Purkinje cell (primary cell): ENCODE results near the gene GPR173. TPM values are rescaled to one million over a fixed set of nuclear protein-coding genes. Genes with fewer than 3 reads are reported as not detected.

ENCODE experiments used
- polyA plus RNA-seq: library from polyadenylated mRNA; unstranded; fragments of >200 nt; fragmentation: Nextera tagmentation; gene quantifications from 2 replicates; pipeline ENCODE4 v1.2.1, GENCODE V29; 2014

GPR173 gene, protein sequence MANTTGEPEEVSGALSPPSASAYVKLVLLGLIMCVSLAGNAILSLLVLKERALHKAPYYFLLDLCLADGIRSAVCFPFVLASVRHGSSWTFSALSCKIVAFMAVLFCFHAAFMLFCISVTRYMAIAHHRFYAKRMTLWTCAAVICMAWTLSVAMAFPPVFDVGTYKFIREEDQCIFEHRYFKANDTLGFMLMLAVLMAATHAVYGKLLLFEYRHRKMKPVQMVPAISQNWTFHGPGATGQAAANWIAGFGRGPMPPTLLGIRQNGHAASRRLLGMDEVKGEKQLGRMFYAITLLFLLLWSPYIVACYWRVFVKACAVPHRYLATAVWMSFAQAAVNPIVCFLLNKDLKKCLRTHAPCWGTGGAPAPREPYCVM
- 0.43 and 0.81 TPM in 2 replicates for polyA plus RNA-seq

DNA sequence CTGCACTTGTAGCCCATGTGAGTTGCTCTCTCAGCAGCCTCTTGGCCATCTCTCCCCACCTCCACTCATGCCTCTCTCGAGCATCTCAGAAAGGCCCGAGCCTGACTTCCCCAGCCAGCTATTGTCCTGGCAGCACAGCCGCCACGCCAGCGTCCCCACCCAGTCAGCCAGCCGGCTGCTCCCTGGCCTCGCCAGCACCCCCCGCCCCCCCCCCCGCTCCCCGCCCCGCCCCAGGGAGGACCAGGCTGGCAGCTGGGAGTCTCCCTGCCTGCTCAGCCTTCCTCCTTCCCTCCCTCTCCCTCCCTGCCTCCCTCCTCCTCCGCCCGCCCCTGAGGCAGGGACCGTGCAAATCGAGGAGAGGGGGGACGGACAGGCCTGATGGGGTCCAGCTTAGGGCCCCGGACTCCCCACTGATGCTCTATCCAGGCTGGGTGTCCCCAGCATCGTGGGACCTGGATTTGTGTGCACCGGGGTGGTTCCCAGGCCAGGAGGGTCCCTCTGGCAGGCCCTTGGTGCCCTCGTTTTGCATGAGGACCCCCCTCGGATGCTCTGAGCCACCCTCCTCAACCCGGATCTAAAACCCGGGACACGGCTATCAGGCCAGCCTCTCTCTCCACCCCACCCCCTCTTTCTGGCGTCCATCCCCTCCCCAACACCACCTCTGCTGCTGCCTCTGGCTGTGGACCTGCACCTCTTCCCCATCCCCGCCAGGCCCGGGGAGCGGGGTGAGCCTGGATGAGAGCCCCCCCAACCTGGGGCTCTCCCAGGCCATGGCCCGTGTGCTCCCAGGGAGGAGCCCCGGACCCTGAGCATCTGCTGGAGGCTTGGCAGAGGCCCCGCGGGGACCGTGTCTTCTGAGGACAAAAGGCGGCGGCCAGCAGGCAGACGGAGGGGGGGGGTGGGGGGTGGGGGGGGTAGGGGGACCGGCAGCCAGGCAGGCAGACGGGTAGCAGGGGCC, at the start of gene GPR173:
TSS of gene GPR173 (plus strand) at position 621 of the 958 bp plus-strand sequence. CDS start 27,833 bp downstream, outside the sequence.

GRCh38 chrX:53081925-53082772, 33.6 kb downstream of the GPR173 start, which contains the start of gene TSPYL2:
TSS of gene TSPYL2 (plus strand) at chrX:53082367. CDS start at chrX:53082499, 132 bp downstream.

GRCh38 chrX:53093748-53094581, 45.4 kb downstream of the GPR173 start, which contains the start of gene KANTR:
TSS of gene KANTR (plus strand) at chrX:53094142. CDS start at chrX:53124273, 30,131 bp downstream.

Other genes starting within 250 kb of the GPR173 start
- gene XAGE5, start 237.5 kb upstream of the GPR173 start, polyA plus RNA-seq = not detected in 2 replicates
- not detected in 2 replicates for gene XAGE3, start 180.7 kb upstream of the GPR173 start, polyA plus RNA-seq
- 5.1 TPM in 1 of 2 replicates, not detected in the other for gene FAM156B, start 151.5 kb upstream of the GPR173 start, polyA plus RNA-seq
- 6.3 and 16.2 TPM in 2 replicates for gene FAM156A, start 90.3 kb upstream of the GPR173 start, polyA plus RNA-seq
- 12.9 and 15.7 TPM in 2 replicates for gene TSPYL2, start 33.6 kb downstream of the GPR173 start, polyA plus RNA-seq
- 8.3 and 14.1 TPM in 2 replicates for gene KANTR, start 45.4 kb downstream of the GPR173 start, polyA plus RNA-seq
- gene KDM5C, start 176.4 kb downstream of the GPR173 start, polyA plus RNA-seq = 3.4 and 6.9 TPM in 2 replicates
- gene IQSEC2, start 232.8 kb downstream of the GPR173 start, polyA plus RNA-seq = 0.06 and 1.2 TPM in 2 replicates